Activated CD4-positive, alpha-beta T cell treated with anti-CD3 and anti-CD28 coated beads for 1 hour (primary cell): Measurements from ENCODE around the gene ZDHHC11.
"Not testable (repeated sequence)": the region's sequence is repeated elsewhere in the genome, so short reads cannot be mapped to it uniquely, and the experiment has no call there.

Experiments used
- DNase-seq: peaks from one replicate; pipeline ENCODE4 v3.0.0-alpha.2; 2020

Gene ZDHHC11

DNA sequence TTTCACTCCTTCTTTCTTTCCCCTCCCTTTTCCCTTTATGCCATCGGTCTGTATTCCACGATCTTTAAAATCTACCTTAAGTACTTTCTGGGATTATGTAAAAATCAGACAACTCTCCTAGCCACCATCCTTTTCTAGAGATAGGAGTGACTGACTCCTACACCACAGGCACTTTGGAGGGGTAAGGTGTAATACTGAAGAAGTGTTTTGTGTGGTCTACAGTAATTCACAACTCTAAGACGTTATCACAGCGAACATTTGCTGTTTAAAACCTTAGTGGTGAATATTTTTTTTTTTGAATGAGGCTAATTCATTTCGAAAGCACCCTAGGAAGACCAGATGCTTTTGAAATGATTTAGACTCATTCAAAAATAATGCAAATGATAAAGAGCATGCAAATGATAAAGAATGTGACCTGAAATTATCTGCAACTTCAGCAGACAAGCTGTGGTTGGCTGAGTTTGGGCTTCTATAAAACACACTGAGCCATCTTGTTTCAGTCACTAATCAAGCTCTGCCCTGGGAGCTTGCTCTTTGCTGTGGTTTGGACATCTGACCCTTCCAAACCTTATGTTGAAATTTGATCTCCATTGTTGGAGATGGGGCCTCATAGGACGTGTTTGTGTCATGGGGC lies 52.2 kb downstream of the ZDHHC11 start:
- not testable (repeated sequence) for DNase-seq

- not testable (repeated sequence) for DNase-seq
These were observed 52.8 kb downstream of the ZDHHC11 start for GRCh38 chr5:797986-798385.

DNA sequence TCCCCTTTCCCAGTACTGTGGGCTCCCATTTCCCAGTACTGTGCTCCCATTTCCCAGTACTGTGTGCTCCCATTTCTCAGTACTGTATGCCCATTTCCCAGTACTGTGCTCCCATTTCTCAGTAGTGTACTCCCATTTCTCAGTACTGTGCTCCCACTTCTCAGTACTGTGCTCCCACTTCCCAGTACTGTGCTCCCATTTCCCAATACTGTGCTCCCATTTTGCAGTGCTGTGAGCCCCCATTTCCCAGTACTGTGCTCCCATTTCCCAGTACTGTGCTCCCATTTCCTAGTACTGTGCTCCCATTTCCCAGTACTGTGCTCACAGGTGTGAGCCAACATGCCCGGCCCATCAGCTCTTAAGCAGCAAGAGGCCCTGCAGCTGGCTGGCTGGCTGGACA lies 54.9 kb downstream of the ZDHHC11 start:
- not testable (repeated sequence) for DNase-seq

DNA sequence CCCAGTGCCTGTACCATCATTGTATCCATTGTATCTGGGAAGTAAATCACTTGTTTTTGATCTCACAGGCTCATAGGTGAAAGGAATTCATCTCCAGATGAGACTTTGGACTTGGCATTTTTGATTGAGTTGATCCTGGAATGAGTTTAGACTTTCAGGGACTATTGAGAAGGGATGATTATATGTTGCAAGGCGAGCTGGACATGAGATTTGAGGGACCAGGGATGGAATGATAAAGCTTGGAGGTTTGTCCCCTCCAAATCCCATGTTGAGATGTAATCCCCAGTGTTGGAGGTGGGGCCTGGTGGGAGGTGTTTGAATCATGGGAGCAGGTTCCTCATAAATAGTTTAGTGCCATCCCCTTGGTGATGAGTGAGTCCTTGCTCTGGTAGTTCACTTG lies 55.8 kb downstream of the ZDHHC11 start:
- not testable (repeated sequence) for DNase-seq

- DNase-seq, result not testable (repeated sequence)
These were observed 62.1 kb downstream of the ZDHHC11 start for GRCh38 chr5:788703-789102.

GRCh38 chr5:787857-788233 lies 62.9 kb downstream of the ZDHHC11 start:
- not testable (repeated sequence) for DNase-seq

DNA sequence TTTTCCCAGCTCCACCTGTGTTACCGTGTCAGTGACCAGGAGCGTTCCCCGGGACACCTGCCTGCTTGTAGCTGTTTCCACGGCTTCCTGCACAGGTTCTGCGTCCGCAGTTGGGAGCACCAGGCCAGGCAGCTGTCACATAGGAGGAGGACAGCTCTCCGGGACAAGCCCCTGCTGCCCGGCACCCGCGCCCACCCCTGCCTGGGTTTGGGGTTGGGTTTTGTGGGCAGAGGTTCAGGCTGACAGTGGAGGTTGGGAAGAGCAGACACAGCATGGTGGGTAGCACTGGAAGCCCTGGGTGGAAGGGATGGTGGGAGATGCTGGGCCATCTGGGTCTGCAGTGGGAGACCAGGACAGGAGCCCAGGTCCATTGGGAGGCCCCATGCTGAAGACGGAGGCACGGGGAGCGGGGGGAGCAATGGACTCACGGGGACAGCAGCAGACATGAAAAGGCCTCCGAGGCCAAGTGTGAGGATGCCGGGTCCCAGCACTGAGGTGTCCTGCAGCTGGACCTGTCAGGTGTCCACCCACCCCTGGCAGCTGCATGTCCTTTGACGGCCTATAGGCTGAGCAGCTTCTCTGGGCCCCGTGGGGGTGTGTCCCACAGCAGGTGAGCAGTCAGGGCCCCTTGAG lies 63.4 kb downstream of the ZDHHC11 start:
- DNase-seq, result not testable (repeated sequence)

DNA sequence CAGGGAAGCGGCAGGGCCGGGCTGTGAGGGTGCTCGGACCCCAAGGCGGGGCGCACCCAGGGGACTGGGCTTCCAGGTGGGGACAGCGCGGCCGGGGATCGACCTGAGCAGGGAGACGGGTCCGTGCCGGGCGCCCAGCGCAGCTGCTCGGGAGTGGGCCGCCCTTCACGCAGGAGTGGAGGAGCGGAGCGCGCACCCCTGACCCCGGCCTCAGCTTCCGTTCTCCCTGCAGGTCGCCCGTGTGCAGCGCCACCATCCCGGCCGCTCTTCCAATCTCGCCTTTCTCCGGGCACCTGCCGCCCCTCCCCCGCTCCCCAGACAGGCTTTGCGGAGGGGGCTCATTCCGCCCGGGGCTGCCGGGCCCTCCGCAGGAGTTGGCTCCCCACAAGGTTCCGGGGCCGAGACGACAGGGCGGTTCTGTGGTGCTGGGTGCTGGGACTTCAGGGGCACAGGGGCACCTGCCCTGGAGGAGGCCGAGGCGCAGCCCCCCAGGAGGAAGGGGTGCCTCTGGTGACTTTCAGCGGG lies 65.5 kb downstream of the ZDHHC11 start:
- not testable (repeated sequence) for DNase-seq

GRCh38 chr5:784428-785177 lies 66.2 kb downstream of the ZDHHC11 start, which contains the start of gene ZDHHC11B:
Gene ZDHHC11B (minus strand): TSS chr5:784729. CDS start chr5:766919, 17,810 bp downstream.
- DNase-seq, result peak; percentile 90

- not testable (repeated sequence) for DNase-seq
These were observed 66.8 kb downstream of the ZDHHC11 start for GRCh38 chr5:783881-784427.

DNA sequence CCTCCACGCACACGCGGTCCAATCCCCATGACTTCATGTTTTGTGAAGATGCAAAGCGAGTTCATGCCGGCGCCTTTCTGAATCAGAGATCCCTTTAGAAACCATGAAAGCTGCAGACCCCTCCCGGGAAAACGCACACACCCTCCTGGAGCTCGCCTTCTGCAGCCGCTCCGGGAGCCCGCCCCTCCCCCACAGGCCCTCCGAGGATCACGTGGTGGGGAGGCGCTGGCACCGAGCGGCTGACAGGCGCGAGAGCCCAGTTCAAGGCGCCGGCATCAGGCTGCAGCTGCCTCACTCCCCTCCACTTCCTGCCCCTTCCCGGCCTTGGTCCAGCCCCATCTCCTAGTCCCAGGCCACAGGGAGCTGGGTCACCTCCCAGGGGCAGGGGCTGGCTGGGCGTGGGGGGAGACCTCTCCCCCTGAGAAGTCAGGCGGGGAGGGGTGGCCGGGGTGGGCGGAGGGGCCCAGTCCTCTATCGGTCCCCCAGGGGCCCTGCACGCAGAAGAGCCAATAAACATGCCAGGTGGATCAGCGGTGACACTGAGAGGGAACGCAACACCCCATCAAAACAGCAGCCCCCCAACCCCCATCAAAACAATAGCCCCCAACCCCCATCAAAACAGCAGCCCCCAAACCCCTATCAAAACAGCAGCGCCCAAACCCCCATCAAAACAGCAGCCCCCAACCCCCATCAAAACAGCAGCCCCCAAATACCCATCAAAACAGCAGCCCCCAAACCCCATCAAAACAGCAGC lies 67.6 kb downstream of the ZDHHC11 start:
- not testable (repeated sequence) for DNase-seq

DNA sequence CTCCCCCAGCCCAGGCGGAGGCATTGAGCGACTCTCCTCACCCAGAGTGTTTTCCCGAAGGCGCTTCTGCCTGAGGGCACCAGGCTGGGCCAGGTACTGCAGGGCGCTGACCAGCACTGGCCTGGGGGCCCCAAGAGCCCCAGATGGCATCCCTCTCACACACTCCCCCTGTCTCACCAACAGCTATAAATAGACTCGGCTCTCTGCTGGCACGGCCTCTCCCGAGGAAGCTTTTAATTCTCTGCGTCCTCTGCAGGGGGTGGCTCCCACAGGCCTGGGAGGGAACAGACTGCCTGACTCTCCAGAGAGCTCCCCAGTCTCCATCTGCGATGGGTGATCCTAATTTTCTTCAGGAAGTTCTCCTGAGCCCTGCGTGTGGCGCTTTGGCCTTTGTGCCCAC lies 68.4 kb downstream of the ZDHHC11 start:
- not testable (repeated sequence) for DNase-seq

- not testable (repeated sequence) for DNase-seq
These were observed 70.2 kb downstream of the ZDHHC11 start for GRCh38 chr5:780571-780970.

DNA sequence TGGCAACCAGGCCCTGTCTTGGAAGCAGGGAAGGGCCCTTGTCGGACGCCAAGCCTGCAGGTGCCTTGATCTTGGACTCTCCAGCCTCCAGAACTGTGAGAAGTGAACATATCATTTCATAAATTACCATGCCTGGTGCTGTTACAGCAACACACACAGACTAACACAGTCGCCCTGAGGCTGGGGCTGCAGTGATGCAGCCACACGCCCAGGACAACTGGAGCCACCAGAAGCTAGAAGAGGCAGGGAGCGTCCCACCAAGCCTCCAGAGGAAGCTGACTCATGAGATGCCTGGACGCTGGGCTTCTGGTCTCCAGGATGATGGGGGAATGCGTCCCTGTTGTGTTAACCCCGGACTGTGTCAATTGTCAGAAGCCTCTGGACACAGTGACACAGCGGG lies 71.8 kb downstream of the ZDHHC11 start:
- DNase-seq, result not testable (repeated sequence)

DNA sequence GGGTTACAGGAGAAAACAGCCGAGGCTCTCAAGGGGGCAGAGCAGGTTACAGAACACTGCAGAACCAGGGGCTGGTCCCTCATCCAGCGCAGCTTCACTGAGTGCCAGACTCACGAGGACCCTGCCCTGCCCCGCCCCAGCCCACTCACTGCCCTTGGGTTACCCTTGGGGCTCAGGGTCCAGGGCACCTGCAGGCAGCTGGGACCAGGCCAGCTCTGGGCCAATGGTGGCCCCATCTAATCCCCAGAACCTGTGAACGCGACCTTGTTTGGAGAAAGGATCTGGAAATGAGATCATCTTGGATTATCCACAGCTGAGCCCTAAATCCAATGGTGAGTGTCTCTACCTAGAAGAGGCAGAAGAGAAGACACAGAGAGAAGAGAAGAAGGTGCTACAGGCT lies 72.4 kb downstream of the ZDHHC11 start:
- DNase-seq, result not testable (repeated sequence)

DNA sequence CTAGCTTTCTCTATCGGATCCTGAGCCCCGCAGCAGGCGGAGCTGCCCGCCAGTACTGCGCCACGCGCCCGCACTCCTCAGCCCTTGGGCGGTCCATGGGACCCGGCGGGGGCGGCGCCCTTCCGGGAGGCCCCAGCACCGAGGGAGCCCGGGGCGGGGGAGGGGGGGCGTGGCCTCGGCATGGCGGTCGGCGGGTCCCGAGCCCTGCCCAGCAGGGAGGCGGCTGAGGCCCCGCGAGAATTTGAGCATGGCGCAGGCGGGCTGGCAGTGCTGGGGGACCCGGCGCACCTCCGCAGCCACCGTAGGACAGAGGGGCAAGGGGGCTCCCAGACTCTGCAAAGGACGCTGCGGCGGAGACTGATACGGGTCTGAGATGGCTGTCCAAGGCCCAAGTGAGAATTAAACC lies 73.0 kb downstream of the ZDHHC11 start:
- no peak for DNase-seq

GRCh38 chr5:776862-777711 lies 73.7 kb downstream of the ZDHHC11 start:
- DNase-seq, result no peak

DNA sequence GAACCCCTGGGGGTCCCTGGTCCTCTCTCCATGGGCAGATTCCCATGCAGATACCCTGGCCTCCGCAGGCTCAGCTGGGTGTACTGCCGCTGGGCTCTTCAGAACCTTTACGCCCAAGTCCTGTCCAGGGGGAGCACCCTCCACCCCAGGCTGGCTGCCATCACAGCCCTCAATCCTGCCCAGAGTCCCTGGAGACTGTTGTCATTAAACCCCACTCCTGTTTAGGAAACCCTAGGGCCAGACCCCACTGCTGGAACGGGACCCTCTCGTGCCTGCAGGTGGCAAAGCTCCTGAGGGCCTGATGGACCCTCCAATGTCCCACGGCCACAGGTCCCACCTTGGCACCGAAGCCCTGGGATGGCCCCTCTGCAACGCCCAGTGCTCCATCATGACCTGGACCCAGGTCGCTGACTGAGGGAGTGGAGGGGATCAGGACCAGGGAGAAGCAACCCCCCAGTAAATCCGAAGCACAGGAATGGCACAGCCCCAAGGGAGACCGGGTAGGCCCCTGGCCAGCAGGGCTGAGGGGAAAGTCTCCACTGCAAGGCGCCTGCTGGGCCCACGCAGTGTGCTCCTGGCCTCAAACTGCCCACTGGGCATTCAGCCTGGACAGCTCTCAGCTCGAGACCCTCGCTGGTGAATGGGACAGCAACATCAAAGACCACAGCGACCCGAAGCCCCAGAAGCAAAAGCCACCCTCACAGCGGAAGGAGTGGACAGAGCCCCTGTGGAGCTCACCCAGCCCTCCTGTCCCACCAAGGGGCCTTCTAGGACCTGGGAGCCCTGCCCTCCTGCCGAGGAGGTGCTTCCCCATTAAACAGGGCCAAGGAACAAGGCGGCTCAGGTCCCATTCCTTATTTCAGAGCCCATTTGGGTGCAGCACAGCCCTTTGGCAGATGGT lies 74.6 kb downstream of the ZDHHC11 start:
- DNase-seq, result no peak

DNA sequence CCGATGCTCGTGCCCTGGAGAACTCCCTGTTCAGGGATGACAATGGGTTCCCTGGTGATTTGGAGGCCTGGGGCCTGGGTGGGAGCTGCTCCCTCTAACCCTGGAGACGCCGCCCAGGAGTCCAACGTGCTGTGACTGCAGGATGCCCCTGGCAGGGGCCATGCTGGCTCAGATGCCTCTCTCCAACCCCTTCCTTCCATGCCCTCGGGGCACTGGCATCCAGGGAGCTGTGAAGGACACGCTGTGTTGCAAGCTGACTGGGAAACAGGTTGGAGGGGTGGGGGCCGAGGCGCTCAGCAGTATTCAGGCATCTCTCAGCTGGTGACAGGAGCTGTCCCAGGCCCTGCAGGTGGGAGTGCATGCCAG lies 75.2 kb downstream of the ZDHHC11 start:
- not testable (repeated sequence) for DNase-seq

DNA sequence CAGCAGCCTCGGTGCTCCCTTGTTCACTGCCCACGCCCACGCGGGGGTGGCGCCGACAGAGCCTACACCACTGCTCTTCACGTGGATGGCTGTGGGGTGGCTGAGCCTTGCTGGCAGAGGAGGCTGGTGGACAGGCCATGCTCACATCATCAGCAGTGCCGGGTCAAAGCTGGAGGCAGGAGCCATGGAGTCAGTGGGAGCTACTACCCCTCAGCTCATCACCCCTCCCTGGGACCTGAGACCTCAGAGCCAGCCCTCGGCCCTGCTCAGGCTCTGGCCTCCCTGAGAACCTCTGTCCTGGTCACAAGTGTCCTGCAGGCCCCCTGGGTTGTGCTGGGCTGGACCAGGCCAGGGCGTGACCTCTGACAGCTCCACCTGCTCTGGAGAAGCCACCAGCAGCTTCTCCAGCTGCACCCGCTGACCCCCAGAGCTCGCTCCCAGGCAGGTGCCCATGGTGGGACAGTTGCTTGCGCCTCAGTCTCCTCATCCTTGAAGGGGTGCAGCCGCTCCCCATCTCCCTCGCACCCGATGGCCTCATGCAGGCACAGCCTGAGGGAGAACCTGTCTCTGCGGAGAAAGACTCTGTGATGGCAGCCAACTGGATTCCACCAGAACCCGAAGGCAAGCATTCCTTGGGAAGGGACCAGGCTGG lies 75.8 kb downstream of the ZDHHC11 start:
- DNase-seq, result peak; percentile 9
